GM10248 (cell line): ENCODE results near the gene DPM1.

Experiments
- CTCF ChIA-PET: fragments of 300-600 bp; sonication (Branson Sonifier 250); formaldehyde crosslinking; extraction: SDS; loops from one replicate; lab custom pipeline; 2021; ENCODE audit warnings: antibody characterized with exemption; lab: Yijun Ruan, JAX
- POLR2A ChIA-PET: fragments of 350-650 bp; sonication (Branson Sonifier 250); formaldehyde crosslinking; extraction: SDS; loops from one replicate; lab custom pipeline; 2020; ENCODE audit warnings: antibody characterized with exemption; lab: Yijun Ruan, JAX
- DNase-seq: peaks from one replicate; pipeline ENCODE4 v3.0.0; 2012; ENCODE audit errors: extremely low spot score
- TF ChIP-seq, protein P1 (sequence below): IDR thresholded peaks from 2 replicates; pipeline ENCODE4 v1.5.1; 2012; ENCODE audit warnings: mild to moderate bottlenecking, low read depth; ENCODE audit errors: extremely low read depth, missing control alignments, control extremely low read depth

DPM1 gene

DNA sequence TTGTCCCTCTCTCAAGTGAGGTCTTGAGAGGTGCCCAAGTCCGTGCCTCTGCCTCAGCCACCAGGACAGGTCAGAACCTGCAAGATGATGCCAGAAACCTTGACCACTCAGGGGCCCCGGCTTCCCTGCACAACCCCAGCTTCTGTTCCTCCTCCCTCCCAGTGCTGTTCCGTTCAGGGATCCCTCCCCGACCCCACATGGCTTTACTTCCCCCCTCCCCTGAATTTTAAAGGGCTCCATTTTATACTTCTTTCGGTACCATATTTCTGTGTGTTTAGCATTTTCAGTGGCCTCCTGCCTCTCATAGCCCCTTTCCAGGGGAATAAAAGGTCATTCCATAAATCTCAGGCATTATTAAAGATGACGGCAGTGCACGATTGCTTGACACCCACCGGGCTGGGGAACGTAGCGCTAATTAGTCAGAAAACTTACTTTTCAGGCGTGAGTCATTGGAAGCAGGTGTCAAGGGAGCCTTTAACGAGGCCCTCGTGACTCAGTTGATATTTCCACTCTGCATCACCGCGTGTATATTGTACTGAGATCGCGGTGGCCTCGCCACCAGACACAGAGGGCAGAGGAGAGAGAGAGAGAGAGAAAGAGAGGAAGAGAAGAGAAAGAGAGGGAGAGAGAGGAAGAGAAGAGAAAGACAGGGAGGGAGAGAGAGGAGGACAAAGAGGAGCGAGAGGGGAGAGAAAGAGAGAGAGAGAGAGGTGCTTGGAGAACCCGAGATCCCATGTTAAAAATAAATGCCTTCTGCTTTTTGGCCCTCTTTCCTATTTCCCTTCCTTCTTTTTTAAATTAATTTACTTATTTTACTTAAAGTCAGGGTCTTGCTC, 43.3 kb upstream of the DPM1 start:
- CTCF ChIA-PET = interaction anchor here (2.1 kb wide), 1 partner anchor 14 kb away, joined by 7 read pairs; no protein-coding TSS in a partner anchor
- DNase-seq = no peak
- POLR2A ChIA-PET = no interaction called here
- TF ChIP-seq, protein P1, sequence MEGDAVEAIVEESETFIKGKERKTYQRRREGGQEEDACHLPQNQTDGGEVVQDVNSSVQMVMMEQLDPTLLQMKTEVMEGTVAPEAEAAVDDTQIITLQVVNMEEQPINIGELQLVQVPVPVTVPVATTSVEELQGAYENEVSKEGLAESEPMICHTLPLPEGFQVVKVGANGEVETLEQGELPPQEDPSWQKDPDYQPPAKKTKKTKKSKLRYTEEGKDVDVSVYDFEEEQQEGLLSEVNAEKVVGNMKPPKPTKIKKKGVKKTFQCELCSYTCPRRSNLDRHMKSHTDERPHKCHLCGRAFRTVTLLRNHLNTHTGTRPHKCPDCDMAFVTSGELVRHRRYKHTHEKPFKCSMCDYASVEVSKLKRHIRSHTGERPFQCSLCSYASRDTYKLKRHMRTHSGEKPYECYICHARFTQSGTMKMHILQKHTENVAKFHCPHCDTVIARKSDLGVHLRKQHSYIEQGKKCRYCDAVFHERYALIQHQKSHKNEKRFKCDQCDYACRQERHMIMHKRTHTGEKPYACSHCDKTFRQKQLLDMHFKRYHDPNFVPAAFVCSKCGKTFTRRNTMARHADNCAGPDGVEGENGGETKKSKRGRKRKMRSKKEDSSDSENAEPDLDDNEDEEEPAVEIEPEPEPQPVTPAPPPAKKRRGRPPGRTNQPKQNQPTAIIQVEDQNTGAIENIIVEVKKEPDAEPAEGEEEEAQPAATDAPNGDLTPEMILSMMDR = no peak

DNA sequence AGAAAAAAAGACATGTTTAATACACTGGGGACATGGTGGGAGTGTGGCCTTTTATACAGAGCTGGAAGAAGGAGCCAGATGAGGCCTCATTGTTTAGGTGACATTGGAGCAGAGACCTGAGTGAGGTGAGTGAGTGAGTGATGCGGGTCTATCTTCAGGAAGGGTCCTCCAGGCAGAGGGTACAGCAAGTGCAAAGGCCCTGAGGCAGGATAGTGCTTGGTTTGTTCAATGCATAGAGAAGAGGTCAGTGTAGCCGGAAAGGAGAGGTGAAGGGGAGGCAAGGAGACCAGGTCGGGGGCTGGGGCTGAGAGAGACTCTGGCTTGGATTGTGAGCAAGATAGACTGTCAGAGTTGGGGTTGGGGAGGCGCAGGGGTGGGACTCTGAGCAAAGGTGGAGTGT, 41.0 kb upstream of the DPM1 start:
- TF ChIP-seq, protein P1 = no peak
- ChIA-PET CTCF (interaction anchor here (1.0 to 4.1 kb wide), 2 partner anchors 12 to 18 kb away, joined by 3 to 28 read pairs; no protein-coding TSS in a partner anchor), POLR2A (no interaction called here)
- DNase-seq = no peak

DNA sequence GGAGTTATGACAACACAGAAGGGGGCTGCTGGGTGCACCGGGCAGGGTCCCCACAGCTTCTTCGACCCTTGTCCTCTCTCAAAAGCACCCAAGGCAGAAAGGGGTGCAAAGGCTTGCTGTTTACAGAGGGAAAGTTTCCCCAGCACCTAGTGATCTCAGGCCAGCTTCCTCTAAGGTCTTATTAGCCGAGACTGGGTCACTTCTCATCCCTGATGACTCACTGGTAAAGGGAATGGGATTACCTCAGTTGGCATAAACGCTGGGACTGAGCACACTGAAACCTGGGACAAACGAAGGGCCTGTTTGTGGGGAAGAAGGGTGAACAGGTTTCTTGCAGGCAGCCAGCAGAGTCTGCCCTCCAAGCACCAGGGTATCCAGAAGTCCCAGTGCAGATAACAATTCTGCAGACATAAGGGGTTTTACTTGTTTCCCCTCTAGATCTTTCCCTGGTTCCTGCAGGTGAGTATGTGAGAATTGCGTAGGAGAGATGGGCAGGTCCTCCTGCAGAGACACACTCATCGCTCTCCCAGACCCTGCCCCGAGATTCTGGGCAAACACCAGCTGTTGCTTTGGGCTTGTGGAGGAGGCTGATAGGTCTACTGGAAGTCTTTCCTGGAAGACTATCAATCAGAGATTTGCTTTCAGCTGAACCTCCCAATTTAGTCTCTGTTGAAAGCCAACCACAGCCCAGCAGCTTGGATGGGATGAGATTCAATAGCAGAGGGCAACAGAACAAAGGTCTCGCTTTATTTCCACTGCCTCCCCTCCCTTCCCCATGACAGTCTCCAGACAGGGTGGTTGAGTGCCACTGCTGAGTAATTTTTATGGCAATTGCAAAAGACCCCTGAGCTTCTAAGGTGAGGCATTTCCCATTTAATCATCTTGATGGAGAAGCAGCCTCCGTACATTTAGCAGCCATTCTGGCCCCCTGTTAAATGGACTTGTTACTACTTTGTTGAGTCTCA, 38.9 kb upstream of the DPM1 start:
- TF ChIP-seq, protein P1 = no peak
- ChIA-PET CTCF (interaction anchor here (2.2 to 4.1 kb wide), 4 partner anchors 9 to 310 kb away, joined by 7 to 28 read pairs (median 12); no protein-coding TSS in a partner anchor), POLR2A (interaction anchor here (0.6 kb wide), 1 partner anchor 669 kb away, joined by 4 read pairs; no protein-coding TSS in a partner anchor)
- no peak for DNase-seq

DNA sequence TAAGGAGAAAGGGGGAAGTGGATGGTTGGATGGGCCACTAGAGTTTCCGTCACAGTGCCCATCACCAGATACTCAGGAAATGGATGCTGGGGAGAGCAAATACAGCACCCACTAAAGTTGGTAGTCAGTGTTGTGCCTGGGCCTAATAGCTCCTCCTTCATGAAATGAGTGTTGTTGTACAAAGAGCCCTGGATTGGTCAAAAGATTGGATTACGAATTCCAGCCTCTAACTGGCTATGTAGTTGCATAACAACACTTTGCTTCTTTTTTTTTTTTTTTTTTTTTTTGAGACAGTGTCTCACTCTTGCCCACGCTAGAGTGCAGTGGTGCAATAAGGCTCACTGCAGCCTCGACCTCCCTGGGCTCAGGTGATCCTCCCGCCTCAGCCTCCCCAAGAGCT, 37.2 kb upstream of the DPM1 start:
- DNase-seq = no peak
- ChIA-PET POLR2A (no interaction called here), CTCF (interaction anchor here (0.6 to 4.1 kb wide), 5 partner anchors 8 to 599 kb away, joined by 3 to 28 read pairs (median 10); no protein-coding TSS in a partner anchor)
- TF ChIP-seq, protein P1 = no peak

DNA sequence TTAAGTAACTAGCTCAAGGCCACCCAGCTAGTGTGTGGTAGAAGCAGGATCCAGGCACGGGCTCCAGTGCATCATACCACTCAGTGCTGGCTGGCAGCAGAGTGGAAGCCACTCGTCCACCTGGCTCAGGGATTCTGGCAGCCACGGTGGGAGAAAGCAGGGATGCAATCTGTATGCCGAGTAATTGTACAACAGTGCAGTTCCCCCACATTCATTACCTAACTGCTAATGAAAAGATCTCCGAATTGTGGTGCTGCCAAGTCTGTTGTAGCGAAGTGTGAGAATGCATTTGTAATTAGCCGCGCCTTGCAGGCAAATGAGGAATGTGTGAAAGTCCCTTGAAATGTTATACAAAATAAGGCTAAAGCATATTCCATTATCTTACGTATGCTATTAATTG, 35.5 kb upstream of the DPM1 start:
- ChIA-PET CTCF (interaction anchor here (1.6 to 9.9 kb wide), 7 partner anchors 12 to 626 kb away, joined by 4 to 194 read pairs (median 9); partner anchors contain the start of gene BCAS4), POLR2A (no interaction called here)
- DNase-seq = no peak
- TF ChIP-seq, protein P1 = no peak

DNA sequence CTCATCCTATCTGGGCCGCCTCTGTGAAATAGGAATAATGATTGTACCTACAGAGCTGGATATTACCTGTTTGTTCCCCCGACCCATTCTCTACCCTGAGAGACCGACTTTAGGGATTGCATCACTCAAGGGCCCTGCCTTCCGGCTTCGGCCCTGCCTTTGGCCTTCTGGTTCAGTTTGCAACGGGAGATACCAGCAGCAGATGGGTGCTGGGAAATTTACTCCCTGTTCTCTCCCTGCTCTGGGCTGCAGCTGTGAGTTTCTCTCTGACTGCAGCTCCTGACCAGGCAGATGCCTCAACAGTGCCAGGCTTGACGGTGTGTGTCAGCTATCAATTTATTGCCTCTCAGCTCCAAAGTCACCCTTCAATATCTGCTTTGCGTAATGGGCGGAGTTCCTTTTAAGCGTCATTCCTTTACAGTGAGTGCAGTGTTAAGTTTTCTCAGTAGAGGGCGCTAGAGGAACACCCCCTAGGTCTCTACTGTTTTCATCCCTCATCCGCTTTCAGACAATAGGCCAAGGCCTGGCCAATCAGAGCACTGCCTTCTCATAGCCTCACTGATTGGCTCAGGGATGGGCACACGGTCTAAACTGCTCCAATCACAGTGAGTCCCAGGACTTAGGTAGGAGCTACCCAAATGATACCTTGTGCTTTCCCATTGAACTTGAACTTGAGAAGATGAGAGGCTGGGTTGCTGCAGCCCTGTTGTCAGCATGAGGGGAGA, 34.6 kb upstream of the DPM1 start:
- CTCF ChIA-PET = interaction anchor here (0.8 to 9.9 kb wide), 16 partner anchors 11 to 627 kb away, joined by 3 to 194 read pairs (median 7); partner anchors contain the start of gene BCAS4
- DNase-seq = peak; percentile 53
- POLR2A ChIA-PET = no interaction called here
- TF ChIP-seq, protein P1 = peak; percentile 42
